ENCODE measurements around the gene PRSS23. TPM values are rescaled to one million over a fixed set of nuclear protein-coding genes. Genes with fewer than 3 reads are reported as not detected.
"Not testable (repeated sequence)": the region's sequence is repeated elsewhere in the genome, so short reads cannot be mapped to it uniquely, and the experiment has no call there.

PRSS23 gene
- total RNA-seq, 6 experiments from 2014 or later: 6.9 to 17.8 (median 9.4) TPM

DNA sequence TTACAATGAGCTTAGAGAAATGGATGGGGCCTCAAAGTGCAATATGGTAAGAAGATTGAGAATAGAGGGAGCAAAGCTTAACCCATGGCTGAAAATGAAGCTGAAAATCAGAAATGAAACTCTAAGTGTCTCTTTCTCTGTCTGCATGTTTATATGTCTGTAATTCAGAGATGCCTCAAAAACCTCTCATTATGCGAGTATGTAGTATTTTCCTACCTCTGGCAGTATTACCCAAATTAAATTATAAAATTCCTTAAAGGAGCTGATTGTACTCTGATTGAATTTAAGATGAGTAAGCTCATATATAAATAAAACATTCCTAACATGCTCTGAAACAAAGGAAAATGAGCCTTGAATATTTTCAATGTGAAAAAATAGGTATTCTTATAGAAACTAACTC is 39.8 kb upstream of the PRSS23 start:
- Histone ChIP-seq H3K27ac (no peak overlapping the region), H3K27me3 (no peaks in the 10 kb centered on the region), H3K4me1 (no peaks in the 10 kb centered on the region), H3K9me3 (no peaks in the 10 kb centered on the region), H3K4me3 (no peak overlapping the region), H3K36me3 (no peaks in the 10 kb centered on the region)
- TF ChIP-seq, protein P1, sequence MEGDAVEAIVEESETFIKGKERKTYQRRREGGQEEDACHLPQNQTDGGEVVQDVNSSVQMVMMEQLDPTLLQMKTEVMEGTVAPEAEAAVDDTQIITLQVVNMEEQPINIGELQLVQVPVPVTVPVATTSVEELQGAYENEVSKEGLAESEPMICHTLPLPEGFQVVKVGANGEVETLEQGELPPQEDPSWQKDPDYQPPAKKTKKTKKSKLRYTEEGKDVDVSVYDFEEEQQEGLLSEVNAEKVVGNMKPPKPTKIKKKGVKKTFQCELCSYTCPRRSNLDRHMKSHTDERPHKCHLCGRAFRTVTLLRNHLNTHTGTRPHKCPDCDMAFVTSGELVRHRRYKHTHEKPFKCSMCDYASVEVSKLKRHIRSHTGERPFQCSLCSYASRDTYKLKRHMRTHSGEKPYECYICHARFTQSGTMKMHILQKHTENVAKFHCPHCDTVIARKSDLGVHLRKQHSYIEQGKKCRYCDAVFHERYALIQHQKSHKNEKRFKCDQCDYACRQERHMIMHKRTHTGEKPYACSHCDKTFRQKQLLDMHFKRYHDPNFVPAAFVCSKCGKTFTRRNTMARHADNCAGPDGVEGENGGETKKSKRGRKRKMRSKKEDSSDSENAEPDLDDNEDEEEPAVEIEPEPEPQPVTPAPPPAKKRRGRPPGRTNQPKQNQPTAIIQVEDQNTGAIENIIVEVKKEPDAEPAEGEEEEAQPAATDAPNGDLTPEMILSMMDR (IDR thresholded peaks at IDR 0.05): no peak
- no peak for TF ChIP-seq POLR2A (IDR thresholded peaks at IDR 0.05)
- intact Hi-C loops (cut with DNase I): no loop called here
- ATAC-seq (no peak), DNase-seq (no peak)
- 70% methylated on average over 1 of the region's 1 CpG for WGBS (ENCODE audit: insufficient coverage, low coverage, low lambda C conversion rate, missing lambda C conversion rate)

DNA sequence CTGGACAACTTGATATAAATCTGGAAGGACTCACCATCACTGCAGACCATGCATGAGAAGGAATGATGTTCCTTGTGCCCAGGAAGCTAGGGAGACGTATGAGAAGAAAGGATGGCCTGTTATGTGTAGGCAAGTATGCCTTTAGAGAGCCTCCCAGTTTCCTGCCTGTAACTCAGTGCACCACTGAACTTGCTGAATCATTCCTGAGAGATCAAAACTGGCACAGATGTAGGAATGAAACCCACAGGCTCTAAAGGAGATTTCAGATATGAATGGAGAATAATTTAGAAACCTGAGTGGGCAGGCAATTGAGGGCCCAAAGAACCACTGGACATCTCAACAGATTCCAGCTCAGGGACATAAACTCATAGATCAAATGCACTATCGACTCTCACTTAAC is 38.4 kb upstream of the PRSS23 start:
- Histone ChIP-seq H3K4me1 (no peaks in the 10 kb centered on the region), H3K9me3 (no peaks in the 10 kb centered on the region), H3K36me3 (no peaks in the 10 kb centered on the region), H3K27me3 (no peaks in the 10 kb centered on the region), H3K27ac (no peak overlapping the region), H3K4me3 (no peak overlapping the region)
- ATAC-seq (no peak), DNase-seq (no peak)
- intact Hi-C loops (cut with DNase I): no loop called here
- WGBS (ENCODE audit: insufficient coverage, low coverage, low lambda C conversion rate, missing lambda C conversion rate): 47% methylated on average over 2 of the region's 2 CpGs
- TF ChIP-seq, protein P1 (IDR thresholded peaks at IDR 0.05): no peak

DNA sequence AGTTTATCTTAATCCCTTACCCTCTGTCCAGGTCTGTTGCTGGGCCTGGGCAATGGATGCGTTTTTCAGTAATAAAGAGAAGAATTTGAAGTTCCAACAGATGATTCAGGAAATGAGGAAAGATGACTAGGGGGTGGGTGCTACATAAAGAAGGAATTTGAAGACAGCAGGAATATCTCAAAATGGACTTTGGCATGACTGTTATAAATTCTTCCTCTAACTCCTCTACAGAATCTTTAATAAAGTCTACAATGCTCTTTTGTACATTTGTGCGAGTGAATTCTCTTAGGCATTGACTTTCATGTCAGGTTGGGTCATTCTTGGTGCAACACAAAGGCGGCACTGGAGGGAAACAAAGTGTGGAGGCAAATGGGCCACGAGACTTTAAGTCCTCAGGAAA is 35.1 kb upstream of the PRSS23 start:
- intact Hi-C loops (cut with DNase I): no loop called here
- DNase-seq: no peak

DNA sequence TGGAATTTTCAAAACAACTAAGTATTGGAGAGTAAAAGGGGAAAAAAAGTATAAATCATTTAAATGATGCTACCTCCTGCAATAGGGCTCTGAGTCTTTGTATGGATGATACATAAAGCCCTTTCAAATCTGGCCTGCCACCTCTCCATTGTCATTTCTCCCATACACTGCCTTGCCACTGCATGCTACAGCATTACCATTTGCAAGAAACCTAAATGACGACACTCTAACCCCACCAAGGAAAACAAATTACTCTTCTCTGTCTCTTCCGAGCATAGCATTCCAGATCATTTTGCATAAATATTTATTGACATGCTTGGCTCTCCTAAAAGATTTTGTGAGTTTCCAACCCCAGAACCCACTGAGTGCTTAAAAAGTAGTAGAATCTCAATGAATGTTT is 34.5 kb upstream of the PRSS23 start:
- H3K4me3 ChIP-seq: no peak overlapping the region
- H3K4me1 ChIP-seq: no peaks in the 10 kb centered on the region
- WGBS (ENCODE audit: insufficient coverage, low coverage, low lambda C conversion rate, missing lambda C conversion rate): 60% methylated on average over 2 of the region's 2 CpGs
- H3K9me3 ChIP-seq: no peaks in the 10 kb centered on the region
- DNase-seq (no peak), ATAC-seq (no peak)
- H3K27ac ChIP-seq: no peak overlapping the region
- H3K36me3 ChIP-seq: no peaks in the 10 kb centered on the region
- TF ChIP-seq POLR2A (IDR thresholded peaks at IDR 0.05): no peak
- TF ChIP-seq, protein P1 (IDR thresholded peaks at IDR 0.05): no peak
- intact Hi-C loops (cut with DNase I): no loop called here
- H3K27me3 ChIP-seq: no peaks in the 10 kb centered on the region

More for the DNA sequence above, 35.1 kb upstream of the PRSS23 start:
- H3K9me3 ChIP-seq: no peaks in the 10 kb centered on the region
- no peaks in the 10 kb centered on the region for H3K4me1 ChIP-seq
- no peaks in the 10 kb centered on the region for H3K36me3 ChIP-seq
- no peak for ATAC-seq
- H3K27ac ChIP-seq: no peak overlapping the region
- TF ChIP-seq, protein P1 (IDR thresholded peaks at IDR 0.05): no peak
- no peak for TF ChIP-seq POLR2A (IDR thresholded peaks at IDR 0.05)
- no peaks in the 10 kb centered on the region for H3K27me3 ChIP-seq
- WGBS (ENCODE audit: insufficient coverage, low coverage, low lambda C conversion rate, missing lambda C conversion rate): 62% methylated on average over 4 of the region's 4 CpGs
- no peak overlapping the region for H3K4me3 ChIP-seq

DNA sequence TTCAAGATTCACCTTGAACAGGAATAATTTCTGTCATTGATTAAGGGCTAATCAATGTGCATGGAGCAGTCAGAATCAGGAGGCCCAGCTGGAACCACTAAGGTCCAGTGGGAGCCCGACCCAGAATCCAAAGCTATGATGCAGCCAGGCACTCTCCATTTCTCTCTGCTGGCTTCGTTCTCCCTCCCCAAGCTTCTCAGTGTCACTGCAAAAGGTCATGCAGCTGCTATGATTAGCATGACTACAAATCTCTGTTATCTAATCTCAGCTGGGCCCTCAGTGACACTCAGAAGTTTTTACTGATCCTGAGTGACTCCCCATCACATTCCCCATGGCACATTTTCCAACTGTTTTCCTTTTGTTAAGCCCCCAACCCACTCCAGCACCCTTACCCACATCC is 31.1 kb upstream of the PRSS23 start:
- TF ChIP-seq POLR2A (IDR thresholded peaks at IDR 0.05): no peak
- TF ChIP-seq, protein P1 (IDR thresholded peaks at IDR 0.05): no peak
- DNase-seq (no peak), ATAC-seq (no peak)
- H3K27ac ChIP-seq: no peak overlapping the region
- H3K4me1 ChIP-seq: no peaks in the 10 kb centered on the region
- no peaks in the 10 kb centered on the region for H3K27me3 ChIP-seq
- H3K9me3 ChIP-seq: no peaks in the 10 kb centered on the region
- H3K36me3 ChIP-seq: no peaks in the 10 kb centered on the region
- H3K4me3 ChIP-seq: no peak overlapping the region
- WGBS (ENCODE audit: insufficient coverage, low coverage, low lambda C conversion rate, missing lambda C conversion rate): 17% methylated on average over 1 of the region's 2 CpGs
- intact Hi-C loops (cut with DNase I): no loop called here

DNA sequence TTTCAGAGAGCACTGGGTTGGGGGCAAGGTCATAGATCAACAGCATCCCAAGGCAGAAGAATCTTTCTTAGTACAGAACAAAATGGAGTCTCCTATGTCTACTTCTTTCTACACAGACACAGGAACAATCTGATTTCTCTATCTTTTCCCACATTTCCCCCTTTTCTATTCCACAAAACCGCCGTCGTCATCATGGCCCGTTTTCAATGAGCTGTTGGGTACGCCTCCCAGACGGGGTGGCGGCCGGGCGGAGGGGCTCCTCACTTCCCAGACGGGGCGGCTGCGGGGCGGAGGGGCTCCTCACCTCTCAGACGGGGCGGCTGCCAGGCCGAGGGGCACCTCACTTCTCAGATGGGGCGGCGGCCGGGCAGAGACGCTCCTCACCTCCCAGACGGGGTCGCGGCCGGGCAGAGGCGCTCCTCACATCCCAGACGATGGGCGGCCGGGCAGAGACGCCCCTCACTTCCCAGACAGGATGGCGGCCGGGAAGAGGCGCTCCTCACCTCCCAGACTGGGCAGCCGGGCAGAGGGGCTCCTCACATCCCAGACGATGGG is 29.8 kb upstream of the PRSS23 start:
- H3K4me1 ChIP-seq; H3K9me3 ChIP-seq; intact Hi-C loops (cut with DNase I); H3K4me3 ChIP-seq; DNase-seq; H3K27me3 ChIP-seq; H3K36me3 ChIP-seq; ATAC-seq; H3K27ac ChIP-seq: not testable (repeated sequence)
- 81% methylated on average over 9 of the region's 34 CpGs for WGBS (ENCODE audit: insufficient coverage, low coverage, low lambda C conversion rate, missing lambda C conversion rate)

Data from right lobe of liver (tissue), 6 donors.